Karpas-422 (cell line): ENCODE data around the gene DPH5. TPM values are rescaled to one million over a fixed set of nuclear protein-coding genes. Genes with fewer than 3 reads are reported as not detected.
A peak's percentile ranks its signal among the peaks of the same experiment; 100 is the strongest.

Source experiments
- DNase-seq: peaks from one replicate; pipeline ENCODE4 v3.0.0-alpha.2; 2015
- H2AFZ ChIP-seq: fragments of 200-600 bp; sonication (generic); 2 replicates; pipeline ENCODE4 v1.6.1; 2014; ENCODE audit warnings: antibody characterized with exemption, low read length, mixed read lengths
- H3K27ac ChIP-seq: fragments of 200-600 bp; sonication (generic); 2 replicates; pipeline ENCODE4 v1.5.1; 2014; ENCODE audit warnings: mild to moderate bottlenecking, low read length, moderate library complexity
- H3K27me3 ChIP-seq: fragments of 200-600 bp; sonication (generic); 2 replicates; pipeline ENCODE4 v1.6.1; 2014; ENCODE audit warnings: low read length, mixed read lengths
- H3K36me3 ChIP-seq: fragments of 200-600 bp; sonication (generic); 2 replicates; pipeline ENCODE4 v1.6.1; 2014; ENCODE audit warnings: low read length, mixed read lengths; ENCODE audit not compliant: insufficient read depth
- H3K4me1 ChIP-seq: fragments of 200-600 bp; sonication (generic); 2 replicates; pipeline ENCODE4 v1.6.1; 2014; ENCODE audit warnings: mild to moderate bottlenecking, low read length, mixed read lengths
- H3K4me2 ChIP-seq: fragments of 200-600 bp; sonication (generic); 2 replicates; pipeline ENCODE4 v1.6.1; 2014; ENCODE audit warnings: low read length, low read depth, mild to moderate bottlenecking; ENCODE audit not compliant: poor library complexity, severe bottlenecking
- H3K4me3 ChIP-seq: fragments of 200-600 bp; sonication (generic); 2 replicates; pipeline ENCODE4 v1.5.1; 2014; ENCODE audit warnings: mild to moderate bottlenecking, antibody characterized with exemption, low read length, mixed read lengths
- H3K79me2 ChIP-seq: fragments of 200-600 bp; sonication (generic); 2 replicates; pipeline ENCODE4 v1.6.1; 2014; ENCODE audit warnings: mild to moderate bottlenecking, low read length, mixed read lengths
- H3K9ac ChIP-seq: fragments of 200-600 bp; sonication (generic); 2 replicates; pipeline ENCODE4 v1.6.0; 2014; ENCODE audit warnings: low read length
- H3K9me2 ChIP-seq: fragments of 200-600 bp; sonication (generic), shearing (Covaris generic); replicated peaks from 2 replicates; pipeline ENCODE4 v1.6.0; 2014; ENCODE audit warnings: mild to moderate bottlenecking, low read length, moderate library complexity; ENCODE audit not compliant: insufficient read depth
- H3K9me3 ChIP-seq: fragments of 300-700, 200-600 bp; sonication (generic); 2 replicates; pipeline ENCODE4 v1.6.1; 2014; ENCODE audit warnings: low read length, mixed read lengths
- H4K20me1 ChIP-seq: fragments of 200-600 bp; sonication (generic); 2 replicates; pipeline ENCODE4 v1.6.1; 2014; ENCODE audit warnings: mild to moderate bottlenecking, antibody characterized with exemption, low read length, low read depth; ENCODE audit not compliant: insufficient read depth
- total RNA-seq: library from RNA; depleted of rRNA; stranded (reverse); fragments of >200 nt; shearing (Covaris generic); gene quantifications from 2 replicates; pipeline ENCODE4 v1.2.3, GENCODE V29; 2014; ENCODE audit warnings: low replicate concordance

DPH5 gene
- total RNA-seq, 1 experiment from 2014 or later, result 16.6 TPM

DNA sequence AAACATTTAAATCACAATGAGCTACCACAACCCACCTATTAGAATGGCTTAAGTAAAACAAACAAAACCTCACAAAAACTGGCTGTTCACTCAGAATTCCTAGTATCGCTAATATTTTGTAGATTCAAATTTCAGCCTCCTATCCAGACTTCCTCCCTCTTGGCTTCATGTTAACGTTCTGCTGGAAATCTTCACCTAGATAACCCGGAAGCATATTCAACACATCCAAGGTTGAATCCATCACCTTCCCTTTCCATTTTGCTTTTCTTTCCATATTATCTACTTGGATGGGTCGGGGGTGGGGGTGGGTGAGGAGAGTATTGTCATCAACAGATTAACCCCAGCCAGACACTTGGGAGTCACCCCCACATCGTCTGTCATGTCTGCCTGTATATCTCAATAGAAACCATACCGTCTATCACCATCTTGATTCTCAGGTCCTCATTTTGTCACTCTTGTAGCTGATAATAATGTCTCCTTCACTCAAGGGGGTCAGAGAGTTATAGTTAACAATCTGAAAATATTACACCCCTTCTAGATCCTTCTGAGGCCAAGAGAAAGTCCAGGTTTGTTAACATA is 1.7 kb upstream of the DPH5 start:
- H4K20me1 ChIP-seq, result no peaks in the 10 kb centered on the region
- no peak for DNase-seq

GRCh38 chr1:101026430-101026788 is 825 bp upstream of the DPH5 start:
- Histone ChIP-seq H3K4me3 (peak overlapping the region; percentile 83), H3K9me2 (no peaks in the 10 kb centered on the region), H3K9ac (peak overlapping the region; percentile 85), H3K27ac (no peak overlapping the region; the same call in 1 of the 2 replicates), H3K79me2 (peaks cover 56% of the 10 kb centered on the region), H3K27me3 (no peaks in the 10 kb centered on the region), H3K36me3 (peaks cover 14% of the 10 kb centered on the region; the same call in 1 of the 2 replicates), H3K9me3 (no peaks in the 10 kb centered on the region), H4K20me1 (no peaks in the 10 kb centered on the region), H3K4me2 (peak overlapping the region; percentile 71), H3K4me1 (peaks cover 43% of the 10 kb centered on the region), H2AFZ (no peak overlapping the region)
- no peak for DNase-seq

More for the DNA sequence above, 1.7 kb upstream of the DPH5 start:
- Histone ChIP-seq H3K9me3 (no peaks in the 10 kb centered on the region), H3K4me3 (no peak overlapping the region), H3K27me3 (no peaks in the 10 kb centered on the region), H3K4me1 (peaks cover 43% of the 10 kb centered on the region), H3K27ac (no peak overlapping the region), H2AFZ (no peak overlapping the region), H3K79me2 (peaks cover 56% of the 10 kb centered on the region), H3K9me2 (no peaks in the 10 kb centered on the region), H3K4me2 (peak overlapping the region; percentile 71), H3K36me3 (peaks cover 14% of the 10 kb centered on the region; the same call in 1 of the 2 replicates), H3K9ac (no peak overlapping the region)

DNA sequence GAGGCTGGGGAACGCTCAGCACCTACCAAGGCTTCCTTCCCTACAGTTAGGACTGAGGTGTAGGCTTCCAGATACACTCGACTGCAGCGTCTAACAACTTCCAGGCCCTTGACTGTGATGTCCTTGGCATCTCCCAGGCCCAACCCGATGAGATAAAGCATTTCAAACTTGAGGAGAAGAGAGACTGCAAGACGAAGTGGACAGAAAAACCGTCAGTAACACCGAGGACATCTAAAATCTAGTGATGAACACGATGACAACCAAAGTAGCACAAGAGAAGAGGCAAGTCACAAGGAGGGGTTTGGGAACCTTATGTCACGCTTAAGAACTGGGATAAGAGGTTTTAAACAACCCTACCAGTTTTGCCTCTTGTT is 314 bp downstream of the DPH5 start:
- peak; percentile 69 for DNase-seq
- H3K4me1 ChIP-seq, result peaks cover 43% of the 10 kb centered on the region
- H3K79me2 ChIP-seq, result peaks cover 57% of the 10 kb centered on the region

DNA sequence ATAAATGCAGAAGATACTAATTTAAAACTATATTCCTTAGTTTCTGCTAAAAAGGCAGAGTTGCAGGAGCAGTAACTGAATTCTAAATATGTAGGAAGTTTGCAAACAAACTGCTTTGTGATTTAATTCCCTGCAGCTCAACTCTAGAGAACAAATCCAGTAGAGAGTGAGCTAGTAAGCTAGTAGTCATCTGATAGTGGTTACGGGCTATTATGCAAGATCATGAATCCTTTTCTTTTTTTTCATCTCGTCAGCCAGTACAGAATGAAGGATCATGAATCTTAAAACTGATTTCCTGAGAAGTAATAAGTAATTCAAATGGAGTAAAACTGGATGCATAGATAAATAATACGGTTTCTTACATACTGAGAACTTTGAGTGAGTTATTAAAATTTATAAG is 3.3 kb downstream of the DPH5 start:
- no peak overlapping the region for H3K27ac ChIP-seq
- no peaks in the 10 kb centered on the region for H4K20me1 ChIP-seq
- no peak for DNase-seq
- H3K36me3 ChIP-seq, result peaks cover 29% of the 10 kb centered on the region; the same call in 1 of the 2 replicates
- no peaks in the 10 kb centered on the region for H3K9me2 ChIP-seq
- peaks cover 53% of the 10 kb centered on the region for H3K79me2 ChIP-seq
- H3K9ac ChIP-seq, result no peak overlapping the region
- peaks cover 27% of the 10 kb centered on the region for H3K4me1 ChIP-seq
- no peak overlapping the region for H2AFZ ChIP-seq
- H3K27me3 ChIP-seq, result no peaks in the 10 kb centered on the region
- H3K4me2 ChIP-seq, result no peak overlapping the region
- H3K4me3 ChIP-seq, result no peak overlapping the region
- no peaks in the 10 kb centered on the region for H3K9me3 ChIP-seq

More for the DNA sequence above, 314 bp downstream of the DPH5 start:
- H3K9me2 ChIP-seq, result no peaks in the 10 kb centered on the region
- H3K9me3 ChIP-seq, result no peaks in the 10 kb centered on the region
- peak overlapping the region; percentile 83 for H3K4me3 ChIP-seq
- H3K9ac ChIP-seq, result peak overlapping the region; percentile 85
- H3K27me3 ChIP-seq, result no peaks in the 10 kb centered on the region
- no peaks in the 10 kb centered on the region for H4K20me1 ChIP-seq
- peaks cover 14% of the 10 kb centered on the region; the same call in 1 of the 2 replicates for H3K36me3 ChIP-seq
- H3K4me2 ChIP-seq, result peak overlapping the region; percentile 71
- peak overlapping the region; percentile 60 for H3K27ac ChIP-seq
- peak overlapping the region; percentile 28; the same call in 1 of the 2 replicates for H2AFZ ChIP-seq

DNA sequence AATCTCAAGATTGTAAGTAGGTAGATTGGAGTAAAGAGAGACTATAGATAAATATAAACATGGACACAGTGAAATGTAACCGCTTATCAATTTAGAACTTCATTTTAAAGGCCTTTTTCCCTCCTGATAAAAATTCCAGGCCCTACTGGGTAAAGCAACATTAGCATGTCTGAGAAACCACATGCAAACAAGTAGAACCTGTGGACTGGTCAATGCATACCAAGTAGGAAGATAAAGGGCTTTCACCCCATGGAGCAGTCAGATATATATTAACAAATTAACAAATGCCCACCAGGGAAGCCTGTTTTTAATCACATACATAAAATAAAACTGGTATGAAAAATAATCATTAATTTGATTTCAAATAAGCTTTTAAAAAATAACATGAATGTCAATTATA is 8.1 kb downstream of the DPH5 start:
- no peaks in the 10 kb centered on the region for H3K4me1 ChIP-seq

DNA sequence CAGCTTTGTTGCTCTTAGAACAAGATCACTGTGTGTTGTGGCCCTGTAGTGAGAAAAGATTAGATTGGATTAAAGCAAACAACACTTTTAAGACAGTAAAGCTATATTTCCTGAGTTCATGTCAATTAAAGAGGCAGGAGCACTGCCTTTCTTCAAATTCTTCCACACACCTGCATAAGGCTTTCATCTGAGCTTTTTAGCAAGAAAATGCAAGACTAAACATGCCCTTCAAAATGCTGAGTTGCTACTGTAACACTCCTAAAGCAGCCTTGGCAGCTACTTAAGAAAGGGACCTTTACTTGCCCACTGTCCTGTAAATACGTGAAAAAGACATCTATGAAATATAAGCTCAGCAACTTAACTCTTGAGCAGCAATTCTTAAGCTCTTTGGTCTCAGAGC is 11.8 kb downstream of the DPH5 start:
- no peaks in the 10 kb centered on the region for H3K4me1 ChIP-seq
- DNase-seq, result no peak

More for the DNA sequence above, 8.1 kb downstream of the DPH5 start:
- Histone ChIP-seq H3K36me3 (peaks cover 44% of the 10 kb centered on the region), H4K20me1 (no peaks in the 10 kb centered on the region), H3K9me3 (no peaks in the 10 kb centered on the region), H3K4me3 (no peak overlapping the region), H2AFZ (no peak overlapping the region), H3K9ac (no peak overlapping the region), H3K4me2 (no peak overlapping the region), H3K9me2 (no peaks in the 10 kb centered on the region), H3K27me3 (no peaks in the 10 kb centered on the region), H3K27ac (no peak overlapping the region), H3K79me2 (peaks cover 14% of the 10 kb centered on the region; the same call in 1 of the 2 replicates)
- DNase-seq, result no peak

GRCh38 chr1:101008229-101008834 is 17.3 kb downstream of the DPH5 start:
- no peaks in the 10 kb centered on the region for H4K20me1 ChIP-seq
- no peaks in the 10 kb centered on the region for H3K79me2 ChIP-seq
- H2AFZ ChIP-seq, result no peak overlapping the region
- H3K4me1 ChIP-seq, result peaks cover 10% of the 10 kb centered on the region; the same call in 1 of the 2 replicates
- no peaks in the 10 kb centered on the region for H3K9me3 ChIP-seq
- H3K27ac ChIP-seq, result no peak overlapping the region
- no peak overlapping the region for H3K4me2 ChIP-seq
- H3K27me3 ChIP-seq, result no peaks in the 10 kb centered on the region
- no peak overlapping the region for H3K9ac ChIP-seq
- no peaks in the 10 kb centered on the region for H3K9me2 ChIP-seq
- H3K36me3 ChIP-seq, result peaks cover 34% of the 10 kb centered on the region
- no peak for DNase-seq
- H3K4me3 ChIP-seq, result no peak overlapping the region

More for the DNA sequence above, 11.8 kb downstream of the DPH5 start:
- Histone ChIP-seq H2AFZ (no peak overlapping the region), H3K9me2 (no peaks in the 10 kb centered on the region), H3K27ac (no peak overlapping the region), H3K4me2 (no peak overlapping the region), H3K9me3 (no peaks in the 10 kb centered on the region), H3K4me3 (no peak overlapping the region), H3K79me2 (no peaks in the 10 kb centered on the region), H3K9ac (no peak overlapping the region), H3K27me3 (no peaks in the 10 kb centered on the region), H4K20me1 (no peaks in the 10 kb centered on the region), H3K36me3 (peaks cover 54% of the 10 kb centered on the region)

GRCh38 chr1:101006553-101006952 is 19.0 kb downstream of the DPH5 start:
- Histone ChIP-seq H3K9me2 (no peaks in the 10 kb centered on the region), H3K27ac (no peak overlapping the region), H3K4me1 (peaks cover 28% of the 10 kb centered on the region), H2AFZ (no peak overlapping the region), H4K20me1 (no peaks in the 10 kb centered on the region), H3K4me2 (no peak overlapping the region), H3K9me3 (no peaks in the 10 kb centered on the region), H3K4me3 (no peak overlapping the region), H3K27me3 (no peaks in the 10 kb centered on the region), H3K9ac (no peak overlapping the region), H3K79me2 (peaks cover 6% of the 10 kb centered on the region; the same call in 1 of the 2 replicates), H3K36me3 (peaks cover 23% of the 10 kb centered on the region)
- no peak for DNase-seq
